Suprapubic skin (tissue), 4 donors: ENCODE measurements around the gene TSPOAP1.
A peak's percentile ranks its signal among the peaks of the same experiment; 100 is the strongest.

ENCODE experiments used
- EP300 ChIP-seq: sonication (generic); formaldehyde crosslinking; IDR thresholded peaks from one replicate; pipeline ENCODE4 v1.6.1; 2017; ENCODE audit warnings: antibody characterized with exemption
- POLR2A ChIP-seq, 2 donors: fragments of 450-650 bp; IDR thresholded peaks; one replicate each; pipeline ENCODE4 v1.6.1; 2017; ENCODE audit warnings: antibody characterized with exemption in 2 of 2, mild to moderate bottlenecking in 2 of 2, moderate library complexity in 2 of 2
- POLR2AphosphoS5 ChIP-seq, 3 donors: sonication (generic); formaldehyde crosslinking; IDR thresholded peaks; one replicate each; pipeline ENCODE4 v1.6.1; 2017; ENCODE audit warnings: antibody characterized with exemption in 3 of 3
- TF ChIP-seq, protein P1 (sequence below), 2 donors: fragments of 200-600 bp in 1 of 2; fragments of 450-650 bp in 1 of 2; sonication (generic) in 1 of 2; IDR thresholded peaks; one replicate each; pipeline ENCODE4 v1.5.1; 2016 to 2019; ENCODE audit warnings: antibody characterized with exemption in 2 of 2, mild to moderate bottlenecking in 1 of 2, moderate library complexity in 1 of 2

DNA sequence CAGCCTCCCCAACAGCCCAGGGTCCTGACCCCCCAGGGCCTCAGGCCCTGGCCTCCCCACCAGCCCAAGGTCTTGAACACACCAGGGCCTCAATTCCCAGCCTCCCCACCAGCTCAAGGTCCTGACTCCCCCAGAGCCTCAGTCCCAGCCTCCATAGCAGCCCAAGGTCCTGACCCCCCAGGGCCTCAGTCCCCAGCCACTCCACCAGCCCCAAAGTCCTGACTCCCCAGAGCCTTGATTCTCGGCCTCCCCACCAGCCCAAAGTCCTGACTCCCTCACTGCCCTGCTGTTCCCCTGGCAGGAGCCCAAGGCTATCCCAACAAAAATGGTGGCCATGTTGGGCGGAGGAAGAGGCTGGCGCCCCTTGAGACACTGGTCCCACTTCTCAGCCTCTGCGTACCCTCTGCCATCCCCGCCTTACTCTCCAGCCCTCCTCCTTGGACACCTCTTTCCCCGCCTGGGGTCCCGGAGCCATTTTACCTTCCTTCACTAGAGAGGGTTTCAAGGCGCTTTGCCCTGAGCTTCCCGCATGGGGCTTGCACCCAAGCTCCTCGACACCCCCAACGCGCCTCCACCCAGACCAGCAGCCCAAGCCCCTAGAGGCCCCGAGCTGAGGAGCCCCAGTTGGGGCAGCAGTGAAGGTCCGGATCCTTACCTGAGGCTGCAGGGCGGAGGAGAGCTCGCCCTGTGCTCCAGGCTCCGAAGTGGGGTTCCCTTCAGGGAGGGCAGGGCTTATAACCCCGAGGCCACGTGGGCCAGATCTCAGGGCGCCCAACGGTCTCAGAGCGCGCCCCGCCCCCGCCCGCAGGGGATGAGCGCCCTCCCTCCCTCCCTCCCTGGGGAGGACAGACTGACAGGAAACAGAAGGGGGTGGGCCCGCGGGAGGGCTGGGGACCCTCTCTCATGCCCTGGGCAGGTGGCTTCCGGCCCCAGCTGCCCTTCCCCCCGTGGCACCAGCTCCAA lies 3.5 kb upstream of the TSPOAP1 start:
- TF ChIP-seq, protein P1, sequence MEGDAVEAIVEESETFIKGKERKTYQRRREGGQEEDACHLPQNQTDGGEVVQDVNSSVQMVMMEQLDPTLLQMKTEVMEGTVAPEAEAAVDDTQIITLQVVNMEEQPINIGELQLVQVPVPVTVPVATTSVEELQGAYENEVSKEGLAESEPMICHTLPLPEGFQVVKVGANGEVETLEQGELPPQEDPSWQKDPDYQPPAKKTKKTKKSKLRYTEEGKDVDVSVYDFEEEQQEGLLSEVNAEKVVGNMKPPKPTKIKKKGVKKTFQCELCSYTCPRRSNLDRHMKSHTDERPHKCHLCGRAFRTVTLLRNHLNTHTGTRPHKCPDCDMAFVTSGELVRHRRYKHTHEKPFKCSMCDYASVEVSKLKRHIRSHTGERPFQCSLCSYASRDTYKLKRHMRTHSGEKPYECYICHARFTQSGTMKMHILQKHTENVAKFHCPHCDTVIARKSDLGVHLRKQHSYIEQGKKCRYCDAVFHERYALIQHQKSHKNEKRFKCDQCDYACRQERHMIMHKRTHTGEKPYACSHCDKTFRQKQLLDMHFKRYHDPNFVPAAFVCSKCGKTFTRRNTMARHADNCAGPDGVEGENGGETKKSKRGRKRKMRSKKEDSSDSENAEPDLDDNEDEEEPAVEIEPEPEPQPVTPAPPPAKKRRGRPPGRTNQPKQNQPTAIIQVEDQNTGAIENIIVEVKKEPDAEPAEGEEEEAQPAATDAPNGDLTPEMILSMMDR (IDR thresholded peaks at IDR 0.05): no peak
- TF ChIP-seq POLR2A (IDR thresholded peaks at IDR 0.05) (peak; percentile 61 to 88), POLR2AphosphoS5 (IDR thresholded peaks at IDR 0.05) (peak in 2 of 3 donors; percentile 29 to 39), EP300 (no peak)
